Urinary bladder (tissue), 4 donors: Measurements from ENCODE around the gene PCCB. TPM values are rescaled to one million over a fixed set of nuclear protein-coding genes. Genes with fewer than 3 reads are reported as not detected.
"Not testable (repeated sequence)": the region's sequence is repeated elsewhere in the genome, so short reads cannot be mapped to it uniquely, and the experiment has no call there.

Experiments used
- DNase-seq: peaks from one replicate; pipeline ENCODE4 v3.0.0-alpha.2; 2015; ENCODE audit errors: extremely low spot score
- H3K27ac ChIP-seq: one replicate; pipeline ENCODE4 v1.5.1; 2013; ENCODE audit warnings: low read depth, mild to moderate bottlenecking, moderate library complexity
- H3K36me3 ChIP-seq: one replicate; pipeline ENCODE4 v1.6.1; 2013; ENCODE audit warnings: mild to moderate bottlenecking, moderate library complexity; ENCODE audit not compliant: insufficient read depth
- H3K4me1 ChIP-seq: one replicate; pipeline ENCODE4 v1.6.1; 2013; ENCODE audit warnings: mild to moderate bottlenecking, moderate library complexity; ENCODE audit not compliant: insufficient read depth
- H3K4me3 ChIP-seq: one replicate; pipeline ENCODE4 v1.5.1; 2013; ENCODE audit warnings: low read depth, low read length
- WGBS: extraction: QIAGEN DNeasy Blood & Tissue Kit; methylation state at CpG from one replicate; pipeline ENCODE4 v1.1.7; 2013; 5-methylcytosine and 5-hydroxymethylcytosine counted together
- polyA plus RNA-seq: library from polyadenylated mRNA; stranded (reverse); fragments of 200-250 nt; gene quantifications from one replicate; pipeline ENCODE4 v1.2.3, GENCODE V29; 2013
- total RNA-seq: library from RNA; depleted of rRNA; stranded (reverse); fragments of >200 nt; gene quantifications from one replicate; pipeline ENCODE4 v1.2.3, GENCODE V29; 2014
- donor health status: healthy with polysubstance abuse.
- donor health status: healthy.

Gene PCCB
- total and polyA plus RNA-seq, 2 donors, result 29.7 to 31.2 TPM

GRCh38 chr3:136247855-136248590, 2.1 kb upstream of the PCCB start:
- H3K4me1 ChIP-seq, result no peaks in the 10 kb centered on the region
- WGBS, result 86% methylated on average over 4 of the region's 4 CpGs
- no peaks in the 10 kb centered on the region for H3K36me3 ChIP-seq
- DNase-seq, result no peak
- H3K27ac ChIP-seq, result no peak overlapping the region
- H3K4me3 ChIP-seq, result no peak overlapping the region

DNA sequence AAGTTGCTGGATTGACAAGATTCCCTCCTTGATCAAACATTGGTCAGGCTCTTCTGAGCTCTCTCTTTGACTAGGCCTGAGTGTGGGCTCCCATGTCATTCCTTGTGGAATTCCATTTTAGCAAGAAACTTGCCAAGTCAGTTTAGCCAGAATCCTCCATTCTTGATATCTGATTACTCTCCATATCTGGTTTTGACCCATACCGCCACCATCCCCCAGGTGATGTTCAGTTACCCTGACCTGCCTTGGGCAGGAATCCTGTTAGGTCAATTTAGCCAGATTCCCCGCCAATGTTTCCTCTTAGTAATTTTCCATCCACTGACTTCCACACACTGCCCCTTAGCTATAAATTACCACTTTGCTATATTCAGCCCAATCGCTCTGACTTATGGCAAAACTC, 1.0 kb upstream of the PCCB start:
- Histone ChIP-seq H3K4me1 (no peaks in the 10 kb centered on the region), H3K27ac (no peak overlapping the region), H3K4me3 (no peak overlapping the region), H3K36me3 (no peaks in the 10 kb centered on the region)
- DNase-seq, result no peak
- 95% methylated on average over 3 of the region's 3 CpGs for WGBS

- no peaks in the 10 kb centered on the region for H3K36me3 ChIP-seq
- H3K27ac ChIP-seq, result peak overlapping the region; percentile 30
- DNase-seq, result no peak
- no peaks in the 10 kb centered on the region for H3K4me1 ChIP-seq
- 88% methylated on average over 6 of the region's 6 CpGs for WGBS
- peak overlapping the region; percentile 64 for H3K4me3 ChIP-seq
Observed at GRCh38 chr3:136249593-136249992, 547 bp upstream of the PCCB start.

DNA sequence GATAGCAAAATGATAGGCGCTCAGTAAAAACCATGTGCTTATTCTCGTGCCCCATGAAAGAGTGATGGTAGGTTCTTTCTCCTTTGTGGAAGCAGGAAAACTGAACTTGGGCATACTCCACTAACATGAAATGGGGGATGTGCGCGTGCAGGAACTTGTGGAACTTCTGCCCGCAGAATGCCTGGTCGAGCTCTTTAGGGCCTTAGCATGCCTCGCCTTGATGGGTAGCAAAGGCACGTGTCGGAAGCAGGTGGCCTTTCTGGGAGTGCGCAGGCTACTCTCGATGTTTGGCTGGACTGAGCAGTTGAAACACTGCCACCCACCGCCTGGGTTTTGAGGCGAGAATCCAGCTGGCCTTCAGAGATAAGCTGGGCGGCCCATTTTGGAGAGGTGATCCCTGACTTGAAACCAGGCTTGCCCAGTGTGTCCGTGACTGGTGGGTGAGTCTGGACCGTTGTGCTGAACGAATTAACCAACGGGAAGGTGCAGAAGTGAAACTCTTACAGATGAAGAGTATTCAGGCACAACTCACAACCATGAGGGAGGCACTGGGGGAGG, 842 bp downstream of the PCCB start:
- Histone ChIP-seq H3K4me1 (no peaks in the 10 kb centered on the region), H3K27ac (no peak overlapping the region), H3K36me3 (no peaks in the 10 kb centered on the region), H3K4me3 (peak overlapping the region; percentile 64)
- WGBS, result 14% methylated on average over 18 of the region's 18 CpGs
- DNase-seq, result no peak

DNA sequence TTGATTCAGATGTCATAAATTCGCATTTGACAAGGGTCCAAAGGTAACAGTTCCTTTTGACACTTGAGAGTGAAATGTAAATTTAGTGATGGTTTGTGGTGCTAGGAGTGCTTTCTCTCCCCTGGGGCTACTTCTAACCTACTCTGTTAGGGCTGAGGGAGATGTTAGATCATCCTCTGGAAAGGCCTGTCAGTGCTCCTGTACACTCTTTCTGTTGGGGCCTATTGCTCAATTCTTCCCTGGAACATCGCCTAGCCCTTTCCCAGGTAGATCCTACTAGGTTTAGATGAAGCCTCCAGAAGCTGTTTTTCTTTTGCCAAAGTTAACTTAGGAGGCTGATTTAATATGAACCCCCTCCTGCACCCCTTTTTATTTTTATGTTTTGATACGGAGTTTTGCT, 1.4 kb downstream of the PCCB start:
- Histone ChIP-seq H3K4me3 (no peak overlapping the region), H3K36me3 (no peaks in the 10 kb centered on the region), H3K4me1 (no peaks in the 10 kb centered on the region), H3K27ac (no peak overlapping the region)
- WGBS, result 89% methylated on average over 3 of the region's 3 CpGs
- no peak for DNase-seq

DNA sequence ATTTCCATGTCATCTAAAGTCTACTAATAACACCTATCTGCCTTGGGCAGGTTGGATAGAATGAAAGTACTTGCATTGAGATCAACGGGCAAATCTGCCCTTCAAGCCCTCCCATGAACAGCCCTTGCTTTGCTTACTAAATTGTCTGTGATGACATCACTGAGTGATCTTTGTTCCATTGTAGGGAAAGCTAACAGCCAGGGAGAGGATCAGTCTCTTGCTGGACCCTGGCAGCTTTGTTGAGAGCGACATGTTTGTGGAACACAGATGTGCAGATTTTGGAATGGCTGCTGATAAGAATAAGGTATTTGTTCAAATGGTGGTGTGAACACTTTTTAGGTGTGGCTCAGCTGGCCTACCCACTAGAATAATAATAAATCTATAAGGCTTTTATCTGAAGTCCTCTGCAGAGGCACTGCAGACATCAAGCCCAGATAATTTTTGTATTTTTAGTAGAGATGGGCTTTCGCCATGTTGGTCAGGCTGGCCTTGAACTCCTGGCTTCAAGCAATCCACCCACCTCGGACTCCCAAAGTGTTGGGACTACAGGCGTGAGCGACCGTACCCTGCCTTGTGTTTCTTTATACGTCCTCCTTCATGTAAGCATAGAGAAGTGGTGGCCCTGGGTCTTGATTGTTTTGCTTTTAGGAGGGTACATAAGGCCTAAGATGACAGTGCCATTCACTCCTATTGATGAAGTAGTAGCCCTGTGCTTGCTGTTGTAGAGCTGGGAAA, 5.7 kb downstream of the PCCB start:
- H3K27ac ChIP-seq, result no peak overlapping the region
- DNase-seq, result no peak
- peaks cover 2% of the 10 kb centered on the region for H3K36me3 ChIP-seq
- WGBS, result 95% methylated on average over 8 of the region's 8 CpGs
- no peaks in the 10 kb centered on the region for H3K4me1 ChIP-seq
- no peak overlapping the region for H3K4me3 ChIP-seq

GRCh38 chr3:136258199-136258598, 8.1 kb downstream of the PCCB start:
- WGBS, result 95% methylated on average over 2 of the region's 2 CpGs
- no peak overlapping the region for H3K4me3 ChIP-seq
- no peak overlapping the region for H3K27ac ChIP-seq
- DNase-seq, result no peak
- peaks cover 2% of the 10 kb centered on the region for H3K36me3 ChIP-seq
- no peaks in the 10 kb centered on the region for H3K4me1 ChIP-seq

DNA sequence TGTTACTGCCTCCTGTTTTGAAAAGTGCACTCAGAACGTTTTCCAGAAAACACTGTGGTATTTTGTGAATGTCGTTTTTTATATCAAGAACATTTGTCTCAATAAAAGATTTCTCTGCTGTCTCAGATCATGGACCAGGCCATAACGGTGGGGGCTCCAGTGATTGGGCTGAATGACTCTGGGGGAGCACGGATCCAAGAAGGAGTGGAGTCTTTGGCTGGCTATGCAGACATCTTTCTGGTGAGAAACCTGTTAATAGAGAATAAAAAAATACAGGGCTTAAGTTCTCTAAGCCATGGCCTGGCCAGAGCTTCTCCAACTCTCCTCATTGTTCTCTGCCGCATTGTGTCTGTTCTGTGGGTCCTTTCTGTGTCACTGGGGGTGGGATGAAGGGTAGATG, 11.7 kb downstream of the PCCB start:
- H3K4me3 ChIP-seq, result no peak overlapping the region
- H3K27ac ChIP-seq, result no peak overlapping the region
- WGBS, result 62% methylated on average over 5 of the region's 5 CpGs
- H3K4me1 ChIP-seq, result no peaks in the 10 kb centered on the region
- DNase-seq, result no peak
- peaks cover 2% of the 10 kb centered on the region for H3K36me3 ChIP-seq

DNA sequence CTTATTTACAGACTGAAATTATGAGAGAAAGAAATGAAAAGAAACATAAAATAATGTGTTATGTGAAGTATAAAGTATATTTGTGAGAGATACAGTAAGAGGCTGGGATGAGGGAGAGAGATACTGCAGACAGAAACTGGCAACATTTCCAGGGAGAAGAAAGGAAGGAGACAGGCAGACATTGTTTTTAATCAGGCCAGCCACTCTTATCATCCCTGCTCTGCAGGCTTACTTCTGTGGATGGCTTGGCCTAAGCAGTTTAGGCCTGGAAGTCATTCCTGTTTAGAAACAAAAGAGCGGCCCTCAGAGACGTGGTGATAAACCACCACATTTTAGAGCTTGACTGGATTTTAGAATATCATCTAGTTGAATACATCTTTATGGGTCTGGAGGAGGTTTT, 12.4 kb downstream of the PCCB start:
- no peak for DNase-seq
- Histone ChIP-seq H3K4me1 (no peaks in the 10 kb centered on the region), H3K36me3 (peaks cover 2% of the 10 kb centered on the region), H3K27ac (no peak overlapping the region), H3K4me3 (no peak overlapping the region)
- 59% methylated on average over 2 of the region's 2 CpGs for WGBS

GRCh38 chr3:136263251-136263650, 13.1 kb downstream of the PCCB start:
- Histone ChIP-seq H3K4me3 (no peak overlapping the region), H3K36me3 (no peaks in the 10 kb centered on the region), H3K4me1 (no peaks in the 10 kb centered on the region), H3K27ac (no peak overlapping the region)
- 97% methylated on average over 7 of the region's 7 CpGs for WGBS
- no peak for DNase-seq

DNA sequence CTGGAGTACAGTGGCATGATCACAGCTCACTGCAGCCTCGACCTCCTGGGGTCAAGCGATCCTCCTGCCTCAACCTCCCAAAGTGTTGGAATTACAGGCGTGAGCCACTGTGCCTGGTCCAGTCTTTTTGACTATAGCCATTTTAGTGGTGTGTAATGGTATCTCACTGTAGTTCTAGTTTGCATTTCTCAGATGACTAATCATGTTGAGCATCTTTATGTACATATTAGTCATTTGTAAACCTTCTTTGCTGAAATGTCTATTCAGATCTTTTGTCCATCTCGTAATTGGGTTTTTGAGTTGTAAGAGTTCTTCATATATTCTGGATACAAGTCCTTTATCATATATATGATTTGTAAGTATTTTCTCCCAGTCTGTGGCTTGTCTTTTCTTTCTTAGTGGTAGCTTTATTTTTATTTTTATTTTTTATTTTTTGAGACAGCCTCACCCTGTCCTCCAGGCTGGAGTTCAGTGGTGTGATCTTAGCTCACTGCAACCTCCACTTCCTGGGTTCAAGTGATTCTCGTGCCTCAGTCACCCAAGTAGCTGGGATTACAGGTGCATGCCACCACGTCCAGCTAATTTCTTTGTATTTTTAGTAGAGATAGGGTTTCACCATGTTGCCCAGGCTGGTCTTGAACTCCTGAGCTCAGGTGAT, 16.5 kb downstream of the PCCB start:
- WGBS, result 94% methylated on average over 6 of the region's 6 CpGs
- not testable (repeated sequence) for H3K4me1 ChIP-seq, H3K4me3 ChIP-seq, DNase-seq, H3K27ac ChIP-seq, H3K36me3 ChIP-seq

GRCh38 chr3:136267235-136267634, 17.1 kb downstream of the PCCB start:
- no peaks in the 10 kb centered on the region for H3K4me1 ChIP-seq
- WGBS, result 97% methylated on average over 6 of the region's 6 CpGs
- H3K4me3 ChIP-seq, result no peak overlapping the region
- no peak for DNase-seq
- H3K36me3 ChIP-seq, result no peaks in the 10 kb centered on the region
- H3K27ac ChIP-seq, result no peak overlapping the region

GRCh38 chr3:136270179-136270578, 20.0 kb downstream of the PCCB start:
- 98% methylated on average over 5 of the region's 5 CpGs for WGBS
- Histone ChIP-seq H3K36me3 (no peaks in the 10 kb centered on the region), H3K4me1 (no peaks in the 10 kb centered on the region), H3K27ac (no peak overlapping the region), H3K4me3 (no peak overlapping the region)
- DNase-seq, result no peak

GRCh38 chr3:136271626-136272025, 21.5 kb downstream of the PCCB start:
- not testable (repeated sequence) for DNase-seq, H3K4me1 ChIP-seq, H3K36me3 ChIP-seq, H3K4me3 ChIP-seq, H3K27ac ChIP-seq
- 83% methylated on average over 2 of the region's 2 CpGs for WGBS
